HG03064 (cell line): ENCODE measurements around the gene SPTB.

Experiments
- ATAC-seq: cut with Tn5 transposase; IDR thresholded peaks from one replicate; pipeline ENCODE4 v1.9.1; 2021; ENCODE audit warnings: low read depth; ENCODE audit not compliant: unreplicated experiment

The SPTB gene

GRCh38 chr14:64719601-64720000, 160.1 kb downstream of the SPTB start:
- no peak for ATAC-seq

DNA sequence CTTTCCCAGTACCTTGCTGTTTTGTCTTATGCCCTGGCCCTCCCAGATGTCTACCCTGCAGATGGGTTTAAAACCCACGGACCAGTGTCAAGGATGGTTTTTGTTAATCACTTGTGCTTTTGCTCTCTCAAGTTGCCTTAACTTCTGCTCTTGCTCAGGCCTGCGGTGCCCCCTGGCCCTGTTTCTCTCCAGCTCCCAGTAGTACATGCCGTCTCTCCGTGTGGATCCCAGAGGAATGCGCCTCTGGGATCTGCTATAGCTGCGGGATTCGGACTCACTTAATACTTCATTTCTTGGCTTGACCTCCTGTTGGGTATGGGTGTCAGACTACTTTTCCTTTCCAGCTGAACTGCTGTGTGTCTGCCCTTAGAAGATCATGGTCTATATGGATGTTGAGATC, 160.9 kb downstream of the SPTB start:
- ATAC-seq, result no peak

- no peak for ATAC-seq
Observed at GRCh38 chr14:64717870-64718269, 161.8 kb downstream of the SPTB start.

DNA sequence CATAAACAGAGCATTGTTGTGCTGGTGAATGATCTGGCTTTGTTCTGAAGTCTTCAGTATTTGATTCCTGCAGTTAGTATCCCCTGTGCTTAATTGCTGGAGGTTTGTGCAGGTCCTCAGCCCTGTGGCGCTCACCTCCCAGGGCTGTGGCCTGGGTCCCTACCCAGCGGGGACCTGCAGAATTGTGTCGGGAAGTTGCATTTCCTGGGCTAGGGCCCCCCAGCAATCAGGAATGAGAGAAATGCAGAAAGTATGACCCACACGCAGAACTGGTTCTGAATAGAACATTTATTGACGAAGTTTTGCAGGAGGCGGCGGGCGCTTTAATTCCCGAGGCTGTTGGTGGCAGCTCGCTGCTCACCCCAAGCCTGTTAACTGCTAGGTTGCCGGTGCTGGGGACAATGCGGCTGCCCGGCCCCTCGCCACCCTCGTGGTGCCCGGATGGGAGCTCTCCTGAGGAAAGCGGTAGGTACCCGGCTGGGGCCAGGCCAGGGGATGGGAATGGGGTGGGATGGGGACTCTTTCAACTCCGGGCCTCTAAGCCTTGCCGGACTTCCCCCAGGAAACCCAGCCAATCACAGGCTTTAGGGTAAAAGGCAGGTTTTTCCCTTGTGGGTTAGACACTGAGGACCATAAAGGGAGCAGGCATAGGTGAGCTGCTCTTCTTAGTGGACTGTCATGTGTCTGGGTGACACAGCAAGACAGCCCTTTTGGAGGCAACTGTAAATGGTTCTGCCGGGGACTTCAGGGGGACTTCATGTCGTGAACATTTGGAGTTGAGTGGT, 163.9 kb downstream of the SPTB start:
- ATAC-seq, result no peak

GRCh38 chr14:64715146-64715627, 164.5 kb downstream of the SPTB start:
- no peak for ATAC-seq

GRCh38 chr14:64714432-64715025, 165.2 kb downstream of the SPTB start:
- ATAC-seq, result no peak

GRCh38 chr14:64713677-64714076, 166.0 kb downstream of the SPTB start:
- ATAC-seq, result no peak

DNA sequence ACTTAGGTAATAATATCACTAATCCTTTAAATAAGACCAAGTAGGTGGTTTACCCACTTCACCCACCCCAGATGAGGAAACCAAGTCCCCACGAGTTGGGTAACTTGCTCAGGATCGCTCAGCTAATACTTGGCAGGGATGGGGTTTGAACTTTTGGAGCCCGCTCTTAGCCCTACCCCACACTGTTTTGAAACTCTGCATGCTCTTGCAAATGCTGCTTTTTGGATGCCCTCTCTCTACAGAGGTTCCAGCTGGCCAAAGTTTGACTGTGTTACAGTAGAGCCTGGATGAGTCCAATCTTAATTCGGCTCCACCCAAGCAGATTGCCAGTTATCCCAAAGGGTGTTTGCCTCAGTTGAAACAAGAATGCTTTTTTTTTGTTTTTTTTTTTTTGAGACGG, 168.7 kb downstream of the SPTB start:
- ATAC-seq, result no peak

DNA sequence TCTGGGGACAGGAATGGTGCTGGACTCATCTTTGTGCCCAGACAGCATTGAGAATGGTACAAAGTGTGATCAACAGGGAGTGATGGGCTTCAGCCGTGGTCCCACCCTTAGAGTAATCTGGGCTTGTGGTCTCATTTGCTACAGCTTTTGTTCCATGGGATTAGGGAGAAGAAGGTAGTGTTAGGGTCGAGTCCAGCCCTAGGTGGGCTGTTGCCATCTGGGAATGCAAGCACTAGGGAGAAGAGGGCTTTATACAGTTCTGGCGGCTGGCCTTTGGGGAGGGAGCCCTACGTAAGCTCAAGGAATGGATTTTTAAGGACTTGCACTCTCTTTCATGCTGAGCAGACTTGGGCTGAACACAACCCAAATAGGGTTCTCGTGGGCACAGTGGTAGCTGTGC, 170.6 kb downstream of the SPTB start:
- ATAC-seq, result no peak

DNA sequence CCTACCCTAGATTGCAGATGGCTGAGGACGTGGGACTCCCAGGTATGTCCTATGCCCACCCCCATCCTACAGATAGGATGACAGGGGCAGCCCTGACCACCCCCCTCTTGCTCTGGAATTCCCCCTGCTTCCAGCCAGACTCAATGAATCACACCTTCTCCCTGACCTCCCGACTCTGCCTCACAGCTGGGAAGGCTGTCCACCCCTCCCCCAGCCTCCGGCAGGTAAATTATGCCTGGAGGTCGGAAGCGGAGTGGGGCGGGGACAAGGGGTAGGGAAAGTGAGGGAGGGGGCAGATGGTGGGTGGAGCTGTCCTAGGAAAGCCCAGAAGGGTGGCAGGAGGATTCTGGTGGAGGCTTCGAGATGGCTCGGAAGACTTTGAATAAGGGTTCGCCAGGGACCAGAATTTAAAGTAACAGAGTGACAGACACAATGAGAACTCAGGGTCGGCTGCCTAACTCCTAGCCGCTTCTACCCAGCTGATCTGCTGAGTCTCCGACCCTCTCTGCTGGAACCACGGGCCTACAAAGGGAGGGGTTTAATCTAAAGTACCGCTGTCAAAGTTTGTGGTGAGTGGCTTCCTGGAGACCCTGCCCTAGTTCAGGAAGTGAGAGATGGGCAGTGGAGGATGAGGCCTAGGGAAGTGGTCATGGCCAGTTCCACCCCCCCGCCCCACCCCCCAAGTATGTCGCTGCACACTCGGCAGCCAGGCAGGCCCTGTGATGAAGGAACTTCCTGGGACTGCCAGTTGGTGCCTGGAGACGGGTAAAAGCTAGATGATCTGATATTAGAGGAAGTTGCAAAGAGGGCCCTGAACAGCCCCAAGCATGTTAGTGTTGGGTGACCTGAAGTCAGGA, 171.3 kb downstream of the SPTB start:
- no peak for ATAC-seq

DNA sequence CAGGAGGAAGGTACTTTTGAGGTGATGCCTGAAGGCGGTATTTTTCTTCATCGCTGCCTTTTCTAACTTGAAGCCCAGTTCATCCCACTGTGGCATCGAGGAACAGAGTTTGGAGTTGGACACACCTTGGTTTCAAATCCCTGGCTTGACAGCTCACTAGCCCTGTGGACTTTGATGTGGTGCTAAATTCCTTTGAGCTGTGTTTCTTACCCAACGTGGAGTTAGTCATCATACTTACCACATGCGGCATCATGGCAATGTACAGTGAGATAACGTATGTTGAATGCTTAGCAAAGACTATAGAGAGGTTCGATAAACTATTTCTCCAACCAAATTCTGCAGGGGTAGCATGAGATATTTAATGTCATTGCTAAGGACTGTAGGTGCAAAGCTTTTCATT, 172.0 kb downstream of the SPTB start:
- ATAC-seq, result no peak

DNA sequence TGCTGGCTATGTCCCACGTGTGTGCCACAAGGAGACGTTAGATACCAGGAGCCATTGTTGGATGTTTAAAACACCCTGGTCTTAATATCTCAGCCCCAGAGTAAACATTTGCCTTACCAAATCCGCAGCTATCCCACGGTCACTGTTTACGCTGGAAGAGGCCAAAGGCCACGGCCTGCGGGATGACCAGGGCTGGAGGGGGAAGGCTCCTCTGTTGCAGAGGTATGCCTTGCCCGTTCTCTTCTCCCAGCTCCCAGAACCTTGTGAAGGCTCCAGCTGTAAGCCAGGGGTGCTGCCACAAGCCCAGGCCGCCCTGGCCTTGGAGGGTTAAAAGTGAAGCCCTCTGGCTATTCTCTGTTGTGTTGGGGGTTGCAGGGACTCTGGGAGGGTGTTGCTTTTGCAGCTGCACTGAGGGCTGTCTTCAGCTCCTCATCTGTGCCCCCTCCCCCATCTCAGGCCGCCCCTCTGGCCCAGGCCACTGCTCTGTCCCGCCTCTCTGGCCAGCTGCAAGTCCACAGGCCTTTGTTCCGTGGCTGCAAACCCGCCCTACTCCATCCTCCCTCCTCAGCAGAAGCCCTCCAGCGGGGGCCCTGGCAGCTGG, 173.0 kb downstream of the SPTB start:
- ATAC-seq, result no peak

GRCh38 chr14:64706119-64706592, 173.6 kb downstream of the SPTB start:
- no peak for ATAC-seq

DNA sequence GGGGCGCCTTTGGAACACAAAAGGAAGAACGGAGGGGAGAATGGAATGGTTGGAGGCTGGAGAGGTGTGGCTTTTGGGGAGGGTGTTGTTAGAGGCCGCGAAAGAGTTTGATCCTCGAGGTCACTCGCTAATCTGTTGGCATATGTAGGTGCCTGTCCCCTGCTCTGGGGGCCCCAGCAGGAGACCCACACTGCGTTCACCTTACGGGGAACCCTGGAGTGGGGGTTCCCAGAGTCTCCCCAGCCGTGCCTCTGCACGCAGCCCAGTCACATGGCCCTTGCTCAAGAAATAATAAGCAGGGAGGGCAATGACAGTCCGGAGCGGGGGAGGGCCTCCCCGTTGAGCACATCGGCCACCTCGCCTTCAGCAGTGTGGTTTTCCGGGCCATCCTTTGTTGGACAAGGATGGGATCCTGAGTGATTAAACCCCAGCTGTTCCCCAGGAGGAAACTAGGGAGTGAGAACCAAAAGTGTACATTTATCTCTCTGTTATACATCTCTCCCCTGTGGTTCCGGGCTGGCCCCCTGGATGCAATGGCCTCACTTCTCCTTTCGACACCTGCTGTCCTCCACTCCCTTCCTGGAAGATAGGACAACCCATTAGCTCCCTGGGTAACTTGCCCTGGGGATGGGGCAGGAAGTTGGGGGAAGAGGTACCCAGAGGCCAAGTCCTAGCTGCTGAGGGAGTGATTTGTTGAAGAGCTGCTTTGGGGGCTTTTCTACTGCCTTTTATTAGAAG, 174.2 kb downstream of the SPTB start:
- no peak for ATAC-seq

- no peak for ATAC-seq
Observed at GRCh38 chr14:64704743-64705380, 174.8 kb downstream of the SPTB start.

DNA sequence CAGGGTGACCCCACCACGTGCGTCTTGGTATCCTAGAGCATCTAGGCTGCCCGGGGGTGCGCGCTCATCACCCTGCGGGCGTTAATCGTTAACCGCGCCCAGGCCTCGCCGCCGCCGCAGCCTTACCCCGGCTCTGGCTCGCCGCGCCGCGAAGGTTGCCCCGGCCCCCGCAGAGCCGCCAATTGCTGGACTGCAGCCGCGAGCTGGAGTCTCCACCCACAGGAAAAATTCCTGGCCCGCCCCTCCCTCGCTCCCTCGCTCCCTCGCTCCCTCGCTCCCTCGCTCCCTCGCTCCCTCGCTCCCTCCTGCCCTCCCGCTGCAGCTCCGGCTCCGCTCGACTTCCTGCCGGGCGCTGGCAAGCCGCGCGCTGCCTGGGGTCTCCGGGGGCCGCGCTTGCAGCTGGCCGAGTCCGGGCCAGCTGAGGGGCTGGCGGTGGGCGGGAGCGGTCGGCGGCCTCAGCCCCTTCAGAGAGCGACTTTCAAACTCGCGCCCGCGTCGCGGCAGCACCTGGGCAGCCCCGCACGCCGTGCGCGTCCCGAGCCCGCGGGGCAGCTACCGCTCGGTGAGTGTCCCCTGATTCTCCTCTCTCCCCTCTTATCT, 175.5 kb downstream of the SPTB start, which contains the start of gene PLEKHG3:
Gene PLEKHG3 (plus strand): TSS at position 282 of the 600 bp plus-strand sequence. CDS start 23,208 bp downstream, outside the sequence.
- ATAC-seq, result no peak

- no peak for ATAC-seq
Observed at GRCh38 chr14:64703395-64704142, 176.1 kb downstream of the SPTB start.
